Neural crest cell (in vitro differentiated cells): ENCODE measurements around the gene ERC2. TPM values are rescaled to one million over a fixed set of nuclear protein-coding genes. Genes with fewer than 3 reads are reported as not detected.

Source experiments
- DNase-seq: peaks from one replicate; pipeline ENCODE4 v3.0.0; 2021; ENCODE audit warnings: low read depth, mixed read lengths, low spot score
- H3K27ac Mint-ChIP-seq: one replicate; pipeline ENCODE4 v1.8.0; 2021; ENCODE audit warnings: mild to moderate bottlenecking, mixed read lengths; ENCODE audit not compliant: unreplicated experiment
- H3K27me3 Mint-ChIP-seq: 2 replicates; pipeline ENCODE4 v1.8.0; 2021; ENCODE audit warnings: low read depth, mild to moderate bottlenecking, mixed read lengths
- H3K36me3 Mint-ChIP-seq: 2 replicates; pipeline ENCODE4 v1.8.0; 2021; ENCODE audit warnings: low read depth, mild to moderate bottlenecking, mixed read lengths
- H3K4me1 Mint-ChIP-seq: 2 replicates; pipeline ENCODE4 v1.8.0; 2021; ENCODE audit warnings: mixed read lengths
- H3K4me3 Mint-ChIP-seq: one replicate; pipeline ENCODE4 v1.8.0; 2021; ENCODE audit warnings: mild to moderate bottlenecking, mixed read lengths
- H3K9me3 Mint-ChIP-seq: 2 replicates; pipeline ENCODE4 v1.8.0; 2021; ENCODE audit warnings: mixed read lengths
- CTCF ChIP-seq: fragments of 200-600 bp; sonication (generic); conservative IDR thresholded peaks from 2 replicates; pipeline ENCODE4 v1.5.0; 2021; ENCODE audit warnings: antibody characterized with exemption, mild to moderate bottlenecking
- total RNA-seq: library from RNA; stranded (reverse); gene quantifications from 2 replicates; pipeline ENCODE4 v1.2.1, GENCODE V29; 2021

Gene ERC2
- total RNA-seq, 1 donor from 2014 or later, result 13.5 TPM

GRCh38 chr3:56123487-56123886 is 344.8 kb downstream of the ERC2 start:
- peaks cover 10% of the 10 kb centered on the region for H3K9me3 Mint-ChIP-seq
- no peak for TF ChIP-seq CTCF
- no peaks in the 10 kb centered on the region for H3K36me3 Mint-ChIP-seq
- DNase-seq, result no peak
- H3K27ac Mint-ChIP-seq, result peak overlapping the region; percentile 87
- H3K4me3 Mint-ChIP-seq, result no peak overlapping the region
- H3K4me1 Mint-ChIP-seq, result peaks cover 33% of the 10 kb centered on the region
- no peaks in the 10 kb centered on the region for H3K27me3 Mint-ChIP-seq

- peaks cover 28% of the 10 kb centered on the region for H3K4me1 Mint-ChIP-seq
- no peaks in the 10 kb centered on the region for H3K27me3 Mint-ChIP-seq
- no peak for TF ChIP-seq CTCF
- no peaks in the 10 kb centered on the region for H3K36me3 Mint-ChIP-seq
- no peak overlapping the region for H3K27ac Mint-ChIP-seq
- DNase-seq, result no peak
- no peak overlapping the region for H3K4me3 Mint-ChIP-seq
- peaks cover 10% of the 10 kb centered on the region for H3K9me3 Mint-ChIP-seq
These were observed 345.4 kb downstream of the ERC2 start for GRCh38 chr3:56122911-56123310.

- H3K4me1 Mint-ChIP-seq, result peaks cover 28% of the 10 kb centered on the region
These were observed 346.6 kb downstream of the ERC2 start for GRCh38 chr3:56121716-56122115.

GRCh38 chr3:56119575-56120349 is 348.5 kb downstream of the ERC2 start:
- Mint-ChIP-seq H3K36me3 (peaks cover 3% of the 10 kb centered on the region), H3K27me3 (no peaks in the 10 kb centered on the region), H3K4me3 (no peak overlapping the region), H3K4me1 (peaks cover 18% of the 10 kb centered on the region), H3K27ac (no peak overlapping the region), H3K9me3 (peaks cover 15% of the 10 kb centered on the region)
- TF ChIP-seq CTCF, result no peak
- no peak for DNase-seq

More at GRCh38 chr3:56121716-56122115, 346.6 kb downstream of the ERC2 start:
- Mint-ChIP-seq H3K9me3 (peaks cover 6% of the 10 kb centered on the region), H3K36me3 (no peaks in the 10 kb centered on the region), H3K4me3 (no peak overlapping the region), H3K27me3 (no peaks in the 10 kb centered on the region), H3K27ac (no peak overlapping the region)
- TF ChIP-seq CTCF, result no peak
- DNase-seq, result no peak

- no peak overlapping the region for H3K27ac Mint-ChIP-seq
- no peak overlapping the region for H3K4me3 Mint-ChIP-seq
- peaks cover 11% of the 10 kb centered on the region for H3K4me1 Mint-ChIP-seq
- peaks cover 3% of the 10 kb centered on the region for H3K36me3 Mint-ChIP-seq
- peaks cover 20% of the 10 kb centered on the region for H3K9me3 Mint-ChIP-seq
- H3K27me3 Mint-ChIP-seq, result no peaks in the 10 kb centered on the region
- no peak for TF ChIP-seq CTCF
- DNase-seq, result no peak
These were observed 349.3 kb downstream of the ERC2 start for GRCh38 chr3:56118968-56119367.
